HFFc6 (cell line): ENCODE data around the gene CD1D. TPM values are rescaled to one million over a fixed set of nuclear protein-coding genes. Genes with fewer than 3 reads are reported as not detected.
A peak's percentile ranks its signal among the peaks of the same experiment; 100 is the strongest.

Experiments
- DNase-seq: peaks from one replicate; pipeline ENCODE4 v3.0.0-alpha.2; 2018
- H3K27ac Mint-ChIP-seq: 2 replicates; pipeline ENCODE4 v1.8.0; 2020; ENCODE audit warnings: mild to moderate bottlenecking, mixed read lengths
- H3K27me3 Mint-ChIP-seq: 2 replicates; pipeline ENCODE4 v1.8.0; 2021; ENCODE audit warnings: mild to moderate bottlenecking, moderate library complexity, mixed read lengths; ENCODE audit not compliant: insufficient read depth
- H3K36me3 Mint-ChIP-seq: 2 replicates; pipeline ENCODE4 v1.8.0; 2021; ENCODE audit warnings: low read depth, mixed read lengths
- H3K4me1 Mint-ChIP-seq: 2 replicates; pipeline ENCODE4 v1.8.0; 2020; ENCODE audit warnings: low read depth, mixed read lengths
- H3K4me3 Mint-ChIP-seq: 2 replicates; pipeline ENCODE4 v1.8.0; 2020; ENCODE audit warnings: mild to moderate bottlenecking, moderate library complexity, mixed read lengths
- H3K9me3 Mint-ChIP-seq: 2 replicates; pipeline ENCODE4 v1.8.0; 2020; ENCODE audit warnings: mild to moderate bottlenecking, mixed read lengths
- long read RNA-seq: library from polyadenylated mRNA; unstranded; transcript quantifications from one replicate; pipeline ENCODE4 v2.0.0, GENCODE V29; 2019
- total RNA-seq, 6 experiments: library from RNA; stranded (reverse); fragmentation: NEBNext Ultra II Directional; extraction: Animal tissue kit (Norgen Biotek cat#: 25700); gene quantifications; 2 replicates in 1 of 6; 3 replicates in 5 of 6; pipeline ENCODE4 v1.2.3, GENCODE V29; 2021
- TF ChIP-seq, protein P1 (sequence below): fragments of 200-600 bp; sonication (generic); IDR thresholded peaks from 2 replicates; pipeline ENCODE4 v1.5.0; 2021; ENCODE audit warnings: antibody characterized with exemption, mild to moderate bottlenecking

CD1D gene
- not detected for total RNA-seq
- long read RNA-seq = 0 reads

DNA sequence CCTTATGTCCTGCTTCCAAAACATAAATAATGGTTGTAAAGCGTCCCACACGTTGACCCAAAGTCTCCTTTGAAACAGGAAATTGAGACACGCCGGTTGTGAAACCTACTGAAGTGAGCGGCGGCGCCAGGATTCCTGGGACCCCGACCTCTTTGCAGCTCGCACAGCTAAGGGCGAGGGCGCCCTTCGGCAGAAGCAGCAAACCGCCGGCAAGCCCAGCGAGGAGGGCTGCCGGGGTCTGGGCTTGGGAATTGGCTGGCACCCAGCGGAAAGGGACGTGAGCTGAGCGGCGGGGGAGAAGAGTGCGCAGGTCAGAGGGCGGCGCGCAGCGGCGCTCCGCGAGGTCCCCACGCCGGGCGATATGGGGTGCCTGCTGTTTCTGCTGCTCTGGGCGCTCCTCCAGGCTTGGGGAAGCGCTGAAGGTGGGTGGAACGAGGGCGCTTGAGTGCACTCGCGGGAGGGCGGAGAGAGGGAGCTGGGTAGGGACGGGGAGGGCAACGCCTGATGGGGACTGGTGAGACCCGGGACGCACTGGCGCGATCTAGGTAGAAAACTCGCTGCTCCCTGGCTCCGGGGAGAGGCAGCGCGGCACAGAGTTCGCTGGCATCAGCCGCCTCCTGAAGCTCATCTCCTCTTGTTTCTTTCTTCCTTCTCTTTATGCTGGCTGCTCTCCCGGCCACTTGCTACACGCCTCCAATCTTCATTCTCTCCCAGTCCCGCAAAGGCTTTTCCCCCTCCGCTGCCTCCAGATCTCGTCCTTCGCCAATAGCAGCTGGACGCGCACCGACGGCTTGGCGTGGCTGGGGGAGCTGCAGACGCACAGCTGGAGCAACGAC, at the start of gene CD1D:
Gene CD1D, plus strand, starts transcription at position 155 of the 836 bp plus-strand sequence. Its CDS starts 207 bp downstream, at position 362.
- Mint-ChIP-seq H3K27me3 (peaks cover 40% of the 10 kb centered on the region), H3K4me1 (peaks cover 16% of the 10 kb centered on the region), H3K36me3 (no peaks in the 10 kb centered on the region), H3K27ac (no peak within 1 kb of the TSS), H3K4me3 (peak within 1 kb of the TSS; percentile 66), H3K9me3 (no peaks in the 10 kb centered on the region)
- no peak for DNase-seq
- TF ChIP-seq, protein P1, sequence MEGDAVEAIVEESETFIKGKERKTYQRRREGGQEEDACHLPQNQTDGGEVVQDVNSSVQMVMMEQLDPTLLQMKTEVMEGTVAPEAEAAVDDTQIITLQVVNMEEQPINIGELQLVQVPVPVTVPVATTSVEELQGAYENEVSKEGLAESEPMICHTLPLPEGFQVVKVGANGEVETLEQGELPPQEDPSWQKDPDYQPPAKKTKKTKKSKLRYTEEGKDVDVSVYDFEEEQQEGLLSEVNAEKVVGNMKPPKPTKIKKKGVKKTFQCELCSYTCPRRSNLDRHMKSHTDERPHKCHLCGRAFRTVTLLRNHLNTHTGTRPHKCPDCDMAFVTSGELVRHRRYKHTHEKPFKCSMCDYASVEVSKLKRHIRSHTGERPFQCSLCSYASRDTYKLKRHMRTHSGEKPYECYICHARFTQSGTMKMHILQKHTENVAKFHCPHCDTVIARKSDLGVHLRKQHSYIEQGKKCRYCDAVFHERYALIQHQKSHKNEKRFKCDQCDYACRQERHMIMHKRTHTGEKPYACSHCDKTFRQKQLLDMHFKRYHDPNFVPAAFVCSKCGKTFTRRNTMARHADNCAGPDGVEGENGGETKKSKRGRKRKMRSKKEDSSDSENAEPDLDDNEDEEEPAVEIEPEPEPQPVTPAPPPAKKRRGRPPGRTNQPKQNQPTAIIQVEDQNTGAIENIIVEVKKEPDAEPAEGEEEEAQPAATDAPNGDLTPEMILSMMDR = no peak

DNA sequence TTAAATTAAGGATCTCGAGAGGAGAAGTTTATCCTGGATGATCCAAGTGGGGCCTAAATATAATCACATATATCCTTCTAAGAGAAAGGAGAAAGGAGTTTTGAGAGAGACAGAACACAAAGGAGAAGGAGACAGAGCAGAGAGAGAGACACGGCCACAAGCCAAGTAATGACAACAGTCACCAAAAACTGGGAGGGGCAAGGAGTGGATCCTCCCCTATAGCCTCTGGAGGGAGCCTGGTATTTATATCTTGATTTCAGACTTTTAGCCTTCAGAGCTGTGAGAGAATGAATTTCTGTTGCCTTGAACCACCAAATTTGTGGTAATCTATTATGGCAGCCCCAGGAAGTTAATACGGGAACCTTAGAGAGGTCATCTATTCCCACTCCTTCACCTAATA, 49.5 kb upstream of the CD1D start:
- DNase-seq = no peak
- peaks cover 11% of the 10 kb centered on the region; the same call in 1 of the 2 replicates for H3K27me3 Mint-ChIP-seq
- H3K4me1 Mint-ChIP-seq = no peaks in the 10 kb centered on the region
- no peak overlapping the region for H3K27ac Mint-ChIP-seq
- TF ChIP-seq, protein P1 = no peak
- H3K4me3 Mint-ChIP-seq = no peak overlapping the region
- no peaks in the 10 kb centered on the region for H3K36me3 Mint-ChIP-seq
- H3K9me3 Mint-ChIP-seq = no peaks in the 10 kb centered on the region

DNA sequence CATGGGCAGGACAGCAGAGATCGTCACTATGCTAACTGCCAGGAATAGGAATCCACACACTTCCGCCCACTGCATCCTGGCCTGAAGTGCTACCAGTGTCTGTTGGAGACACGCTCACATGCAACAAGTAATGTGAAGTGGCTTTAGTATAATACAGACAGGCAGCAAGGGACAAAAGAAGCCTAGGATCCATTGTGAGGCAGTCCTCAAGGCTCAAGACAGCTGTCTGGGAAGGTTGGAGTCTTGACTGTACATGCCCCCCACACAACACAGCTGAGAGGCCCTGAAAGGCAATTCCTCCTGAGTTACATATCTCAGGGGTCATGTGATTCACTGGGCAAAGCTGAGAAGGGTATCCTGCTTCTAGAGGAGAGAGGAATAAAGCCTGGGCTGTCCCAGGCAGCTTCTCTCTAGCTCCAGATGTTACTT, 39.9 kb upstream of the CD1D start:
- H3K4me3 Mint-ChIP-seq = no peak overlapping the region
- DNase-seq = no peak
- TF ChIP-seq, protein P1 = no peak
- H3K36me3 Mint-ChIP-seq = no peaks in the 10 kb centered on the region
- H3K9me3 Mint-ChIP-seq = no peaks in the 10 kb centered on the region
- H3K27ac Mint-ChIP-seq = no peak overlapping the region
- H3K27me3 Mint-ChIP-seq = no peaks in the 10 kb centered on the region
- peaks cover 16% of the 10 kb centered on the region for H3K4me1 Mint-ChIP-seq

DNA sequence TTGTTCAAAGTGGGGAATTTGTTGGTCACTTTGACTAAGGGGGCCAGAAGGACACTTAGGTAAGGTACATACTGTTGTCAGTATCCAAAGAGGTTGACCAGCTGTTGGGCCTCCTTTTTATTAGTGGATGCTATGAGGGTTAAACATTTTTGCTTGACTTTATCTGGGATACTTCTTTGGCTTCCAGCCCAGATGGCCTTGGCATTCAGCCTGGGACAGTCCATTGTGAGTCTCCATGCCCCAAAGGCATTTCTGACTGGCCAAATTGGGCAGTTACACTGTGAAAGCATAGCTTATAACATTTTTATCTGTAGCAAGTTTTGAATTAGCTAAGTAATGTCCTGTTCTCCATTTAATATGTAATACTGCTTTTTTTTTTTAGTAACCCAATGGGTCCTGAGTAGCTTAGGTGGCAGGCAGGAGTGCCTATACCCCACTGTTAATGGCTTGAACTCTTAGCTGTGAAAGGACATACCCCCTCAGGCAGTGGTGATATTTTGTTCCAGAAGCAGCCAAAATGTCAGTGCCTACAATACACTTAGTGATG, 35.4 kb upstream of the CD1D start:
- peak; percentile 93 for DNase-seq
- Mint-ChIP-seq H3K27me3 (peaks cover 5% of the 10 kb centered on the region), H3K9me3 (no peaks in the 10 kb centered on the region), H3K4me3 (peak overlapping the region; percentile 13; the same call in 1 of the 2 replicates), H3K4me1 (peaks cover 58% of the 10 kb centered on the region), H3K36me3 (no peaks in the 10 kb centered on the region; the same call in 1 of the 2 replicates), H3K27ac (peak overlapping the region; percentile 86)
- TF ChIP-seq, protein P1 = no peak

DNA sequence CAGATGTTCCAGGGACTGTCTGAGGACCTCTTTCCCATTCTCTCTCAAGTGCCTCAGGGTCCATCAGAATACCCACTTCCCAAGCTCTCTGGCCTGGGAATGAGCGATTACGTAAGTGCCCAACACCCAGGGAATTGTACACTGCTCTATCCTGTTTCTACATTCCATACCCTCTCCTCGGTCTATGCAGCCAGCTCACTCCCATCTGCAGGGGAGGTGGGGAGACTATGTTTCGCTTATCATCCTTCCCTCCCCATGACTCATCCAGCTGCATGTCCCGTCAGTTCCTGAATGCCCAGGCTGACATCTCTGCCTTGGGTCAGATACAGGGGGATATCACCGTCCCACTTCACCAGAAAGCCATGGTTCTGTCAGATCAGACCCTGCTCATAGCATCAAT, 34.5 kb upstream of the CD1D start:
- Mint-ChIP-seq H3K27me3 (peaks cover 5% of the 10 kb centered on the region), H3K27ac (peak overlapping the region; percentile 86), H3K4me1 (peaks cover 57% of the 10 kb centered on the region), H3K36me3 (no peaks in the 10 kb centered on the region; the same call in 1 of the 2 replicates), H3K4me3 (peak overlapping the region; percentile 54), H3K9me3 (no peaks in the 10 kb centered on the region)
- TF ChIP-seq, protein P1 = no peak
- peak; percentile 17 for DNase-seq
